ENCODE data around the gene FAM174A. TPM values are rescaled to one million over a fixed set of nuclear protein-coding genes. Genes with fewer than 3 reads are reported as not detected.

FAM174A gene
- total RNA-seq, 1 experiment from 2014 or later = 9.4 TPM

- Histone ChIP-seq H3K9me2 (replicated peaks; ENCODE audit: insufficient read depth, low read length) (no peaks in the 10 kb centered on the region), H3K27ac (ENCODE audit: low read length) (no peak overlapping the region), H3K27me3 (ENCODE audit: low read length) (no peaks in the 10 kb centered on the region), H3K79me2 (ENCODE audit: low read length) (no peaks in the 10 kb centered on the region), H3K4me1 (ENCODE audit: low read length) (no peaks in the 10 kb centered on the region), H3K36me3 (ENCODE audit: insufficient read depth, low read length) (no peaks in the 10 kb centered on the region), H2AFZ (ENCODE audit: low read length) (no peak overlapping the region), H3K9ac (ENCODE audit: low read length) (no peak overlapping the region), H4K20me1 (ENCODE audit: insufficient read depth, low read depth, low read length) (no peaks in the 10 kb centered on the region), H3K4me3 (ENCODE audit: low read length) (no peak overlapping the region), H3K4me2 (ENCODE audit: low read depth, low read length, poor library complexity, severe bottlenecking) (no peak overlapping the region), H3K9me3 (ENCODE audit: low read length) (peaks cover 5% of the 10 kb centered on the region)
- DNase-seq = no peak
These were observed 16.8 kb upstream of the FAM174A start for GRCh38 chr5:100518377-100518776.

DNA sequence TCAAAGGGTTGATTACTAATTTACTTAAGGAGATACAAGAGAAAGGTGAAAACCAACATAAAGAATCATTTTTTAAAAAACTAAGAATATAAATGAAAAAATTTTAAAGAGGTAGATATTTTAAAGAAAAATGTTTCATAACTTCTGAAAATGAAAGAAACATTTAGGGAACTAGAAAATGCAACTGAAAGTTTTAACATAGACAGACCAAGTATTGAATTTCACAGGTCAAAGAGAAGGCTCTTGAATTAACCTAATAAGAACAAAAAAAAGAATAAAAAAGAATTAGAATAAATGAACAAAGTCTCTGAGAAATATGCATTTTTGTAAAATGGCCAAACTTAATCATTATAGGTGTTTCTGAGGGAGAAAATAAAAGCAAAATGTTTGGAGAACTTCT is 16.1 kb upstream of the FAM174A start:
- no peaks in the 10 kb centered on the region for H3K79me2 ChIP-seq (ENCODE audit: low read length)
- no peak overlapping the region for H2AFZ ChIP-seq (ENCODE audit: low read length)
- H3K9ac ChIP-seq (ENCODE audit: low read length) = no peak overlapping the region
- H3K9me3 ChIP-seq (ENCODE audit: low read length) = peaks cover 5% of the 10 kb centered on the region
- no peaks in the 10 kb centered on the region for H3K4me1 ChIP-seq (ENCODE audit: low read length)
- no peaks in the 10 kb centered on the region for H3K27me3 ChIP-seq (ENCODE audit: low read length)
- no peaks in the 10 kb centered on the region for H3K36me3 ChIP-seq (ENCODE audit: insufficient read depth, low read length)
- no peak overlapping the region for H3K27ac ChIP-seq (ENCODE audit: low read length)
- DNase-seq = no peak
- no peak overlapping the region for H3K4me2 ChIP-seq (ENCODE audit: low read depth, low read length, poor library complexity, severe bottlenecking)
- no peak overlapping the region for H3K4me3 ChIP-seq (ENCODE audit: low read length)
- no peaks in the 10 kb centered on the region for H4K20me1 ChIP-seq (ENCODE audit: insufficient read depth, low read depth, low read length)
- H3K9me2 ChIP-seq (replicated peaks; ENCODE audit: insufficient read depth, low read length) = no peaks in the 10 kb centered on the region

GRCh38 chr5:100520348-100520747 is 14.8 kb upstream of the FAM174A start:
- no peaks in the 10 kb centered on the region for H3K27me3 ChIP-seq (ENCODE audit: low read length)
- peaks cover 5% of the 10 kb centered on the region for H3K9me3 ChIP-seq (ENCODE audit: low read length)
- H3K4me2 ChIP-seq (ENCODE audit: low read depth, low read length, poor library complexity, severe bottlenecking) = no peak overlapping the region
- H3K9ac ChIP-seq (ENCODE audit: low read length) = no peak overlapping the region
- no peak overlapping the region for H3K27ac ChIP-seq (ENCODE audit: low read length)
- no peaks in the 10 kb centered on the region for H3K36me3 ChIP-seq (ENCODE audit: insufficient read depth, low read length)
- DNase-seq = peak; percentile 57
- no peaks in the 10 kb centered on the region for H3K4me1 ChIP-seq (ENCODE audit: low read length)
- H3K79me2 ChIP-seq (ENCODE audit: low read length) = no peaks in the 10 kb centered on the region
- no peak overlapping the region for H2AFZ ChIP-seq (ENCODE audit: low read length)
- H3K9me2 ChIP-seq (replicated peaks; ENCODE audit: insufficient read depth, low read length) = no peaks in the 10 kb centered on the region
- H3K4me3 ChIP-seq (ENCODE audit: low read length) = no peak overlapping the region
- H4K20me1 ChIP-seq (ENCODE audit: insufficient read depth, low read depth, low read length) = no peaks in the 10 kb centered on the region

DNA sequence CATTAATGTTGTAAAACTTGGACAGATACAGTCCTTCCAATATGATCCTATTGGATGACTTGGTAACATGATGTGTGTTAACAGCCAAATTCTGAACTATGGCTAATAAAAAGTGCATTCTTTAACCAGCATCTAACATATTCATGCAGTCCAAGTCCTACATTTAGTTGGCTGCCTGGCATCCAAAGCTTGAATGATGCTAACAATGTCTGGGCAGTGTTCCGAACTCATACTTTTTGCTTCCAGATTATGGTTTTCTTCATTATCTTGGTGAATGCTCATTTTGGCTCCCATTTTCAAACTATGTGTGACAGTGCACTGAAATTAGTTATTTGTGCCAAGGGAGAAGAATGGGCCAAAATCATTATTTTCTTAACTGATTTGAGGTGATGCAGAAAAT is 2.8 kb downstream of the FAM174A start:
- Histone ChIP-seq H3K4me2 (ENCODE audit: low read depth, low read length, poor library complexity, severe bottlenecking) (no peak overlapping the region), H2AFZ (ENCODE audit: low read length) (no peak overlapping the region), H4K20me1 (ENCODE audit: insufficient read depth, low read depth, low read length) (no peaks in the 10 kb centered on the region), H3K9me2 (replicated peaks; ENCODE audit: insufficient read depth, low read length) (peaks cover 8% of the 10 kb centered on the region; the same call in 1 of the 2 replicates), H3K79me2 (ENCODE audit: low read length) (no peaks in the 10 kb centered on the region), H3K9ac (ENCODE audit: low read length) (no peak overlapping the region), H3K27me3 (ENCODE audit: low read length) (no peaks in the 10 kb centered on the region), H3K9me3 (ENCODE audit: low read length) (no peaks in the 10 kb centered on the region), H3K4me3 (ENCODE audit: low read length) (no peak overlapping the region), H3K27ac (ENCODE audit: low read length) (no peak overlapping the region), H3K4me1 (ENCODE audit: low read length) (peaks cover 21% of the 10 kb centered on the region), H3K36me3 (ENCODE audit: insufficient read depth, low read length) (no peaks in the 10 kb centered on the region)
- DNase-seq = no peak

GRCh38 chr5:100539519-100539918 is 4.3 kb downstream of the FAM174A start:
- Histone ChIP-seq H3K79me2 (ENCODE audit: low read length) (no peaks in the 10 kb centered on the region), H3K4me3 (ENCODE audit: low read length) (no peak overlapping the region), H4K20me1 (ENCODE audit: insufficient read depth, low read depth, low read length) (no peaks in the 10 kb centered on the region), H3K4me1 (ENCODE audit: low read length) (peaks cover 16% of the 10 kb centered on the region), H3K9me2 (replicated peaks; ENCODE audit: insufficient read depth, low read length) (no peaks in the 10 kb centered on the region), H3K27ac (ENCODE audit: low read length) (no peak overlapping the region), H3K36me3 (ENCODE audit: insufficient read depth, low read length) (no peaks in the 10 kb centered on the region), H3K27me3 (ENCODE audit: low read length) (no peaks in the 10 kb centered on the region), H3K9me3 (ENCODE audit: low read length) (no peaks in the 10 kb centered on the region), H2AFZ (ENCODE audit: low read length) (no peak overlapping the region), H3K9ac (ENCODE audit: low read length) (no peak overlapping the region), H3K4me2 (ENCODE audit: low read depth, low read length, poor library complexity, severe bottlenecking) (no peak overlapping the region)
- DNase-seq = no peak

- Histone ChIP-seq H3K27me3 (ENCODE audit: low read length) (no peaks in the 10 kb centered on the region), H3K27ac (ENCODE audit: low read length) (no peak overlapping the region), H4K20me1 (ENCODE audit: insufficient read depth, low read depth, low read length) (peaks cover 6% of the 10 kb centered on the region), H3K9me2 (replicated peaks; ENCODE audit: insufficient read depth, low read length) (no peaks in the 10 kb centered on the region), H3K4me1 (ENCODE audit: low read length) (peaks cover 1% of the 10 kb centered on the region; the same call in 1 of the 2 replicates), H2AFZ (ENCODE audit: low read length) (no peak overlapping the region), H3K9me3 (ENCODE audit: low read length) (no peaks in the 10 kb centered on the region), H3K36me3 (ENCODE audit: insufficient read depth, low read length) (no peaks in the 10 kb centered on the region), H3K9ac (ENCODE audit: low read length) (no peak overlapping the region), H3K4me3 (ENCODE audit: low read length) (no peak overlapping the region), H3K79me2 (ENCODE audit: low read length) (no peaks in the 10 kb centered on the region), H3K4me2 (ENCODE audit: low read depth, low read length, poor library complexity, severe bottlenecking) (no peak overlapping the region)
- no peak for DNase-seq
These were observed 6.9 kb downstream of the FAM174A start for GRCh38 chr5:100542086-100542485.

DNA sequence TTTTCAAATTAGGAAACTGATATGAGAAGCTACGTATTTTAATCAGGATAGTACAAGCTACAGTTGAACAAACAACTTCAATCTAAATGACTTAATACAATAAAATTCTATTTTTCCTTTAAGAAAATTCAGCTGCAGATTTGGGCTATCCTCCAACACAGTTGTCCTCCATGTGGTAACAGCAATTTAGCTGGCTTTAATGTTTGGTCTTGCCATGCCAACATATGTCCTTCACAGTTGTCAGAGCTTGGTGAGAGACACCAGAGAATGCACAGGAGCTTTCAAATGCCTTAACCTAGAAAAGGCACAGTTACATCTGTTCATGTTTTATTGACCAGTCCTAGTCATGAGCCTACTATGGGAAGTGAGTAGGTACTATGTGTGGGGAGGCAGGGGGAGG is 10.8 kb downstream of the FAM174A start:
- Histone ChIP-seq H3K9ac (ENCODE audit: low read length) (no peak overlapping the region), H3K9me3 (ENCODE audit: low read length) (no peaks in the 10 kb centered on the region), H2AFZ (ENCODE audit: low read length) (no peak overlapping the region), H4K20me1 (ENCODE audit: insufficient read depth, low read depth, low read length) (peaks cover 12% of the 10 kb centered on the region), H3K4me2 (ENCODE audit: low read depth, low read length, poor library complexity, severe bottlenecking) (no peak overlapping the region), H3K4me1 (ENCODE audit: low read length) (no peaks in the 10 kb centered on the region), H3K79me2 (ENCODE audit: low read length) (no peaks in the 10 kb centered on the region), H3K9me2 (replicated peaks; ENCODE audit: insufficient read depth, low read length) (no peaks in the 10 kb centered on the region), H3K4me3 (ENCODE audit: low read length) (no peak overlapping the region), H3K27me3 (ENCODE audit: low read length) (no peaks in the 10 kb centered on the region), H3K27ac (ENCODE audit: low read length) (no peak overlapping the region), H3K36me3 (ENCODE audit: insufficient read depth, low read length) (no peaks in the 10 kb centered on the region)
- no peak for DNase-seq

DNA sequence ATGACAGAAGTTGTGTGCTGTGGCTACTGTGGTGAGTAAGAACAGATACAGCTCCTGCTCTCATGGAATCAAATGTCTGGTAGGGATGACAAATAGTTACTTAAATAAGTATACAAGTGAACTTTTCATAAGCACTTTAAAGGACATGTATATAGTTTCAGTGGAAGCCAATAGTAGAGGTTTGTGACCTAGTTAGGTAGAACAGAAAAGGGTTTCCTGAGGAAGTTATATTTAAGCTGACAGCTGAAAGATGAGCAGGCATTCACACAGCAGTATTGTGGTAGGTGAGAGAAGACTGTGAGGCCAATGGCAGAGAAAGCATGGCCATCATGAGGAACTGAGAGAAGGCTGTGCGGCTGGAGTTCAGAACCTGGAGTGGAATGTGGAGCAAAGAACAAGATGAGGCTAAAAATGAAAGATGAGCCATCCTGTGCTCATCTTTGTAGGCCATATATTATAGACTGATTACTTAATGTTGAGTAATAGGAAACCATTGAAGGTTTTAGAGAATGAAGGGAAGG is 15.4 kb downstream of the FAM174A start:
- Histone ChIP-seq H2AFZ (ENCODE audit: low read length) (no peak overlapping the region), H3K79me2 (ENCODE audit: low read length) (no peaks in the 10 kb centered on the region), H3K36me3 (ENCODE audit: insufficient read depth, low read length) (no peaks in the 10 kb centered on the region), H3K27ac (ENCODE audit: low read length) (no peak overlapping the region), H3K9me2 (replicated peaks; ENCODE audit: insufficient read depth, low read length) (no peaks in the 10 kb centered on the region), H3K9ac (ENCODE audit: low read length) (no peak overlapping the region), H4K20me1 (ENCODE audit: insufficient read depth, low read depth, low read length) (peaks cover 8% of the 10 kb centered on the region; the same call in 1 of the 2 replicates), H3K4me2 (ENCODE audit: low read depth, low read length, poor library complexity, severe bottlenecking) (no peak overlapping the region), H3K4me1 (ENCODE audit: low read length) (no peaks in the 10 kb centered on the region), H3K27me3 (ENCODE audit: low read length) (no peaks in the 10 kb centered on the region), H3K4me3 (ENCODE audit: low read length) (no peak overlapping the region), H3K9me3 (ENCODE audit: low read length) (no peaks in the 10 kb centered on the region)
- no peak for DNase-seq

DNA sequence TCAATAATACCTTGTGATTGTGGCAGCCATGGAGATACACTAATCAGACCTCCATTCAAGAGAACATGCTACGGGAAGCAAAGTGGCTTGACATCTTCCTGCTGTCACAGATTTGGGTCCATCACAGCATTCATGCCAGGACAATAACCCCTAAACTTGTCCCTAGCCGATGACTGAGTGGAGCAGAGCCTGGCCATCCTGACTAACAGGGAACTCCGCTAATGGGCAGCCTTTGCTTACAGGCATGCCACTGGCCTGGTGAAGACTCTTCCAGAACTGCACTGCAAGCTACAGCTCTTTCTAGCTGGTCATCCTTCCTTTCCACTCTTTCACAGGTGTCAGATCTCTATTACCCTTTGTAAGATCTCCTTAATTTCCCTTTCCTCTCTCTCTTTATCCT is 16.0 kb downstream of the FAM174A start:
- no peaks in the 10 kb centered on the region for H3K9me3 ChIP-seq (ENCODE audit: low read length)
- H2AFZ ChIP-seq (ENCODE audit: low read length) = no peak overlapping the region
- no peaks in the 10 kb centered on the region for H3K36me3 ChIP-seq (ENCODE audit: insufficient read depth, low read length)
- no peak overlapping the region for H3K27ac ChIP-seq (ENCODE audit: low read length)
- H3K9ac ChIP-seq (ENCODE audit: low read length) = no peak overlapping the region
- H3K9me2 ChIP-seq (replicated peaks; ENCODE audit: insufficient read depth, low read length) = no peaks in the 10 kb centered on the region
- peaks cover 8% of the 10 kb centered on the region; the same call in 1 of the 2 replicates for H4K20me1 ChIP-seq (ENCODE audit: insufficient read depth, low read depth, low read length)
- no peaks in the 10 kb centered on the region for H3K27me3 ChIP-seq (ENCODE audit: low read length)
- no peak overlapping the region for H3K4me2 ChIP-seq (ENCODE audit: low read depth, low read length, poor library complexity, severe bottlenecking)
- H3K4me1 ChIP-seq (ENCODE audit: low read length) = no peaks in the 10 kb centered on the region
- no peaks in the 10 kb centered on the region for H3K79me2 ChIP-seq (ENCODE audit: low read length)
- no peak for DNase-seq
- H3K4me3 ChIP-seq (ENCODE audit: low read length) = no peak overlapping the region
